HG03139 (cell line): ENCODE measurements around the gene FAM90A1.
"Not testable (repeated sequence)": the region's sequence is repeated elsewhere in the genome, so short reads cannot be mapped to it uniquely, and the experiment has no call there.

ENCODE experiments used
- ATAC-seq: cut with Tn5 transposase; IDR thresholded peaks from one replicate; pipeline ENCODE4 v1.9.1; 2021; ENCODE audit not compliant: unreplicated experiment

FAM90A1 gene

DNA sequence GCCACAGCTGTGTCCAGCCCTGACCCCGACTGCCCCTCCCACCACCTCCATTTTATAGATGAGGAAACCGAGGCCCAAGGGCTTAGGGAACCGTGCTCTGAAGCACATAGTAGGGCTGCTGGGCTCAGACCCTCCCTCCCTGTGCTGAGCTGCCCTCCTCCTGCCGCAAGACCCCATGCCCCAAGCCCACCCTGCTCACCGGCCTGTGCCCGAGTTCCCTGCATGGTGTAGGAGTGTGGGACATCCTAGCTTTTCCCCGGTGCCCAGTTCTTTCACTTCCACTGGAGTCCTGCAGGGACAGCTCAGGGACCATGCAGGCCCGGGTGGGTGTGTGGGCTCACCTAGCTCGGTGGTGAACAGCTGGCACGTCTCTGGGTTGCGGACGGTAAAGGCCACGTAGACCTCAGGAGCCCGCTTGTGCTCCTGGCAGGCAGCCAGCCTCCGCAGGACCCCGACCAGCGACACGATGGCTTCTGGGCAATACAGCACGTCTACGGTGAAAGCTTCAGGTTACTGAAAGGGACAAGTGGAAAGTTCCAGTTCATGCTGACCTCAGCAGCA lies 6.6 kb upstream of the FAM90A1 start:
- not testable (repeated sequence) for ATAC-seq

- not testable (repeated sequence) for ATAC-seq
Measured at GRCh38 chr12:8233300-8233855, 6.0 kb upstream of the FAM90A1 start.

GRCh38 chr12:8231666-8232608 lies 4.5 kb upstream of the FAM90A1 start:
- not testable (repeated sequence) for ATAC-seq

DNA sequence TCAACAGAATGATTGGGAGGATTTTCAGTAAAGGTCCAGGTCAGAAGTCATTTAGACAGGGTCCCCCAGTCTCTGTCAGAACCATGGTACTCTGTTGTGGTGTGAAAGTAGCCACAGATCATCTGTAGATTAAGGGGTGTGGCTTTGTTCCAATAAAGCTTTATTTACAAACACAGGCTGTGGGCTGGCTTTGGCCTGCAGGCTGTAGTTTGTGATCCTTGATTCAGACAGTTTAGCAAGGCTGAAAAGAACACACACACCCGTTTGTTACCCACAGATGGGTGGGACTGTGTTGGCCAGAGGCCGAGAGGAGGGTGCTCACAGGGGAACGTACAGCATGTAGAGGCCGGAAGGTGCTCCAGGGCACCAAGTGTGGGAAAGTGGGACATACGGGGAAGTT lies 3.6 kb upstream of the FAM90A1 start:
- ATAC-seq, result not testable (repeated sequence)

GRCh38 chr12:8229486-8229885 lies 2.1 kb upstream of the FAM90A1 start:
- ATAC-seq, result not testable (repeated sequence)

GRCh38 chr12:8228607-8229006 lies 1.2 kb upstream of the FAM90A1 start:
- not testable (repeated sequence) for ATAC-seq

- not testable (repeated sequence) for ATAC-seq
Measured at GRCh38 chr12:8227732-8228077, 287 bp upstream of the FAM90A1 start.

GRCh38 chr12:8226355-8226754 lies 1.1 kb downstream of the FAM90A1 start:
- no peak for ATAC-seq

DNA sequence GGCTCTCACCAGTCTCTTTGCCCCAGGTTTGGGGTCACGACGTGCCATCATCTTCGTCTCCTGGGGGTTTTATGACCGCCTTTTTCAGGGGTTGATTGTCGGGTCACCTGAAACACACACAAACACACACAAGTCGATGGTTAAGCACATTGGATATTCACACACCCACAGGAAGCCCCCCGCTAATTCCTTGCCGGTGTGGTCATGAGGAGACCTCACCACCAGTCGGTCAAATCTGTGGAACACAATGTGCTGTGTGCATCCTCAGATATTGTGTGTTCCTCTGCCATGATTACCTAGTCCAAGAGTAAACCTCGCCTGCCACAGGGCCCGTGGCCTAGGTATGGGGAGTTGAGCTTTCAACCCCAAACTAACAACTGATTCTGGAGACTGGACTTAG lies 2.6 kb downstream of the FAM90A1 start:
- ATAC-seq, result not testable (repeated sequence)

DNA sequence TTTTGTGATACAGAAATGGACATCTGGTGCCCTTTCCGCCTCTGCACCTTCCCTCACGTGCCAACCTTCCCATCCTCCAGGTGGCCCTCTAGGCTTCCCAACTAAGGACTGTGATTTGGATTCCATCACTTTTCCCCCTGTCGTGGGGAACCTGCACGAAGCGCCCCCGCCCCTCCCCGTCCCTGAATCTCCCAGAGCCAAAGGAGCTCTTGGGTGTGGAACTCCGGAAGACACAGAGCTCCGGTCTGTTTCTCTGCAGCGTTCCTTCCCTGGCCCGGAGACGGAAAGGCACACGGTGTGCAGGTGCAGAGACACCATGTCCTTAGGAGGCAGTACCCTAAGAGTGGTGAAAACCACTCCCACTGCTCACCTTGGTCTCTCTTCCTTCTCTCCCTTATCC lies 3.8 kb downstream of the FAM90A1 start:
- not testable (repeated sequence) for ATAC-seq

- not testable (repeated sequence) for ATAC-seq
Measured at GRCh38 chr12:8222303-8222702, 5.1 kb downstream of the FAM90A1 start.

DNA sequence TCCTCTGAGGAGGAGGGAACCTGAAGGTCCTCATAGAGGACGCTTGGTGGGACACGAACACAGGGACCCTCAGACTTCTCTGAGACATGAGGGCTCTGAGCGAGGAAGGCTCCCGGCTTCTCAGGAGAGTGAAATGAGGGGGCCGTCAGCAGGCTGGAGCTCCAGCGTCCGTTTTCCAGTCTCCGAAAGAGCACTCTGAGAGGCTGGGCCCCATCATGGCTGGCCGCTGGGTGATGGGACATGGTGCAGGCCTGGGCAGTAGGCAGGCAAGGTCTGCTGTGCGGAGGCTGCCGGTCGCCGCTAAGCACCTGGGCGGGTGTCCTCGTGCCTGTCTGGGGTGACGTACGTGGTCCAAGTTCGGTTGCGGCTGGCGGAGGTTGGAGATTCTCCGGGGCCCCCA lies 5.6 kb downstream of the FAM90A1 start:
- ATAC-seq, result not testable (repeated sequence)

GRCh38 chr12:8221375-8221774 lies 6.0 kb downstream of the FAM90A1 start:
- ATAC-seq, result not testable (repeated sequence)

- ATAC-seq, result not testable (repeated sequence)
Measured at GRCh38 chr12:8218711-8219382, 8.6 kb downstream of the FAM90A1 start.

DNA sequence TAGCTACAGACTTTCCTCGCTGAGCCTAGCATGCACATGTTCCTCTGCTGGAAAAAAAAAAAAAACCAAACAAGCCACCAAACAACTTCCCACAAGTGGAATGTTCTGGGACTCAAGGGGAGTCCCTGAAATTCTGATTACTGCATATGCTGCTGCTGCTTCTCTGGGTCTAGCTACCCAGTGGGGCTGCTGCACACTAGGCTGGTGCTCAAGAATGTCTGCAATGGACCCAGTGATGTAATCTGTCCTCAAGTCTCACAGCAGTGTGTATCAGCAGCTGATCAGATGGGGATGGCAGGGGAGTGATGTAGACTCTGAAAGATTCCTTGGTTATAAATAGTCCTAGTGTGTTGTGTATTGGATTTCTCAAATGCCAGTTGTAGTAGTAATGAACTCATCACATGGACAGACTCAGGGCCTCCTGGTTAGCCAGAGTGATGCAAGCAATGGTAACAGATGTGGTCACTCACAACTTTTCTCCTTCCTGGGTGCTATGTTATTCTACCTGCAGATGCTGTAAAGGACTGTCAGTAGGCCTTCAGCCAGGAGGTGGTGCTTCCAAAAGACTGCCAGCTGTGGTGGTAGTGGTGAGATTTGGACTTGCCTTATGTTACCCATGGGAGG lies 29.6 kb downstream of the FAM90A1 start:
- ATAC-seq, result not testable (repeated sequence)

- not testable (repeated sequence) for ATAC-seq
Measured at GRCh38 chr12:8188088-8188487, 39.3 kb downstream of the FAM90A1 start.

DNA sequence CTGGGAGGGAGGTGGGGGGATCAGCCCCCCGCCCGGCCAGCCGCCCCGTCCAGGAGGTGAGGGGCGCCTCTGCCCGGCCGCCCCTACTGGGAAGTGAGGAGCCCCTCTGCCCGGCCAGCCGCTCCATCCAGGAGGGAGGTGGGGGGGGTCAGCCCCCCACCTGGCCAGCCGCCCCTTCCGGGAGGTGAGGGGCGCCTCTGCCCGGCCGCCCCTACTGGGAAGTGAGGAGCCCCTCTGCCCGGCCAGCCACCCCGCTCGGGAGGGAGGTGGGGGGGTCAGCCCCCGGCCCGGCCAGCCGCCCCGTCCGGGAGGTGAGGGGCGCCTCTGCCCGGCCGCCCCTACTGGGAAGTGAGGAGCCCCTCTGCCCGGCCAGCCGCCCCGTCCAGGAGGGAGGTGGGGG lies 43.2 kb downstream of the FAM90A1 start:
- not testable (repeated sequence) for ATAC-seq

DNA sequence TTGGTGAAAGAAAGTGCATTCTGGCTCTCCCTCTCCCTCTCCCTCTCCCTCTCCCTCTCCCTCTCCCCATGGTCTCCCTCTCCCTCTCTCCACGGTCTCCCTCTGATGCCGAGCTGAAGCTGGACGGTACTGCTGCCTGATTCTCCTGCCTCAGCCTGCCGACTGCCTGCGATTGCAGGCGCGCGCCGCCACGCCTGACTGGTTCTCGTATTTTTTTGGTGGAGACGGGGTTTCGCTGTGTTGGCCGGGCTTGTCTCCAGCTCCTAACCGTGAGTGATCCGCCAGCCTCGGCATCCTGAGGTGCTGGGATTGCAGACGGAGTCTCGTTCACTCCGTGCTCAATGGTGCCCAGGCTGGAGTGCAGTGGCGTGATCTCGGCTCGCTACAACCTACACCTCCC lies 44.1 kb downstream of the FAM90A1 start:
- ATAC-seq, result not testable (repeated sequence)

DNA sequence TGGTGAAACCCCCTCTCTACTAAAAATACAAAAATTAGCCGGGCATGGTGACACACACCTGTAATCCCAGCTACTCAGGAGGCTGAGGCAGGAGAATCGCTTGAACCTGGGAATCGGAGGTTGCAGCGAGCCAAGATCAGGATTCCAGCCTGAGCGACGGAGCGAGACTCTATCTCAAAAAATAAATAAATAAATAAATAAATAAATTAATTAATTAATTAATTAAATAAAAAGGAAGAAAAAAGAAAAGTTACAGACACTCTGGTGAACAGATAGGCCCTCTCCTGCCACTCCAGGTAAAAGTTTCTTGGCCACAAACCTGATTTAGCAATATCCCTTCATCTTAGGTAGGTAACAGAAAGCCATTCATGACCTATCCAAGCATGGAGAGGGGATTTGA lies 44.5 kb downstream of the FAM90A1 start:
- not testable (repeated sequence) for ATAC-seq

DNA sequence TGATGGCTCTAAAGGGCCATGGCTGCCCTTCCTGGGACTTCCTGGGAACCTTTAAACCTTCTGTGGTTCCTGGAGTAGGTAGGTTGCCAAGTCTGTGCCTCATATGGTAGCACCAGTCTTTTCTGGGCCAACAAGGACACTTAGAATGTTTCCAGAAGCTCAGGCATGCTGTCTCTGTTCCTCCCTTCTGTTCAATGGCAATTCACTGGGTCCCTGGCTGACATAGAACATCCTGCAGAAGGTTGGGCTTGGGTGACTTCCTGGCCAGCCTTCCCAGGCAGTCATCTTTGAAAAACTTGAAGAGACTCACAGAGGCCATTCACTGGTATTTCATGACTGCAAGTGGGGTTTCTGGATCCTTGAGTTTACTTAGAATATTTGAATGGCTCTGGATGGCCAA lies 46.1 kb downstream of the FAM90A1 start:
- not testable (repeated sequence) for ATAC-seq
